Measurements from ENCODE around the gene DTWD2. TPM values are rescaled to one million over a fixed set of nuclear protein-coding genes. Genes with fewer than 3 reads are reported as not detected.
"Not testable (repeated sequence)": the region's sequence is repeated elsewhere in the genome, so short reads cannot be mapped to it uniquely, and the experiment has no call there.

DTWD2 gene
- total RNA-seq, 6 experiments from 2014 or later: 3.7 to 13.4 (median 7.0) TPM

GRCh38 chr5:118967059-118967508 is 21.3 kb downstream of the DTWD2 start:
- no peaks in the 10 kb centered on the region for H3K27me3 ChIP-seq
- H3K9me3 ChIP-seq: no peaks in the 10 kb centered on the region
- intact Hi-C loops (cut with DNase I): no loop called here
- ATAC-seq (no peak), DNase-seq (no peak)
- WGBS (ENCODE audit: insufficient coverage, low coverage, low lambda C conversion rate, missing lambda C conversion rate): 70% methylated on average over 2 of the region's 2 CpGs
- no peaks in the 10 kb centered on the region for H3K4me1 ChIP-seq
- H3K36me3 ChIP-seq: no peaks in the 10 kb centered on the region
- no peak overlapping the region for H3K27ac ChIP-seq
- no peak for TF ChIP-seq CTCF (IDR thresholded peaks at IDR 0.05)
- TF ChIP-seq POLR2A (IDR thresholded peaks at IDR 0.05): no peak
- no peak overlapping the region for H3K4me3 ChIP-seq

- Histone ChIP-seq H3K36me3 (no peaks in the 10 kb centered on the region), H3K9me3 (no peaks in the 10 kb centered on the region), H3K27me3 (no peaks in the 10 kb centered on the region), H3K4me1 (no peaks in the 10 kb centered on the region), H3K4me3 (no peak overlapping the region), H3K27ac (no peak overlapping the region)
- DNase-seq (no peak), ATAC-seq (no peak)
- intact Hi-C loops (cut with DNase I): no loop called here
- 61% methylated on average over 3 of the region's 3 CpGs for WGBS (ENCODE audit: insufficient coverage, low coverage, low lambda C conversion rate, missing lambda C conversion rate)
- no peak for TF ChIP-seq CTCF (IDR thresholded peaks at IDR 0.05)
- TF ChIP-seq POLR2A (IDR thresholded peaks at IDR 0.05): no peak
These were observed 22.5 kb downstream of the DTWD2 start for GRCh38 chr5:118965890-118966289.

GRCh38 chr5:118964970-118965369 is 23.4 kb downstream of the DTWD2 start:
- DNase-seq; ATAC-seq; H3K4me3 ChIP-seq; H3K36me3 ChIP-seq; H3K27ac ChIP-seq; H3K27me3 ChIP-seq; H3K4me1 ChIP-seq; intact Hi-C loops (cut with DNase I); H3K9me3 ChIP-seq: not testable (repeated sequence)
- no CpG with 5 or more reads among the region's 34 CpGs for WGBS (ENCODE audit: insufficient coverage, low coverage, low lambda C conversion rate, missing lambda C conversion rate)

GRCh38 chr5:118964388-118964787 is 24.0 kb downstream of the DTWD2 start:
- DNase-seq; H3K9me3 ChIP-seq; intact Hi-C loops (cut with DNase I); ATAC-seq; H3K4me1 ChIP-seq; H3K27ac ChIP-seq; H3K4me3 ChIP-seq; H3K36me3 ChIP-seq; H3K27me3 ChIP-seq: not testable (repeated sequence)
- WGBS (ENCODE audit: insufficient coverage, low coverage, low lambda C conversion rate, missing lambda C conversion rate): 86% methylated on average over 15 of the region's 22 CpGs

GRCh38 chr5:118963169-118963568 is 25.2 kb downstream of the DTWD2 start:
- intact Hi-C loops (cut with DNase I): no loop called here

GRCh38 chr5:118960557-118960956 is 27.8 kb downstream of the DTWD2 start:
- DNase-seq (no peak), ATAC-seq (no peak)
- no peaks in the 10 kb centered on the region for H3K9me3 ChIP-seq
- 86% methylated on average over 1 of the region's 1 CpG for WGBS (ENCODE audit: insufficient coverage, low coverage, low lambda C conversion rate, missing lambda C conversion rate)
- TF ChIP-seq POLR2A (IDR thresholded peaks at IDR 0.05): no peak
- no peak for TF ChIP-seq CTCF (IDR thresholded peaks at IDR 0.05)
- no peaks in the 10 kb centered on the region for H3K36me3 ChIP-seq
- no peak overlapping the region for H3K4me3 ChIP-seq
- H3K4me1 ChIP-seq: no peaks in the 10 kb centered on the region
- H3K27me3 ChIP-seq: no peaks in the 10 kb centered on the region
- intact Hi-C loops (cut with DNase I): no loop called here
- H3K27ac ChIP-seq: no peak overlapping the region

More at GRCh38 chr5:118963169-118963568, 25.2 kb downstream of the DTWD2 start:
- no peak overlapping the region for H3K27ac ChIP-seq
- no peaks in the 10 kb centered on the region for H3K36me3 ChIP-seq
- H3K9me3 ChIP-seq: no peaks in the 10 kb centered on the region
- TF ChIP-seq POLR2A (IDR thresholded peaks at IDR 0.05): no peak
- ATAC-seq: no peak
- H3K27me3 ChIP-seq: no peaks in the 10 kb centered on the region
- no peak for DNase-seq
- no peak overlapping the region for H3K4me3 ChIP-seq
- no peaks in the 10 kb centered on the region for H3K4me1 ChIP-seq

Measured in right lobe of liver (tissue), 6 donors.